GM18858 (cell line): ENCODE results near the gene RASGEF1C.
"Not testable (repeated sequence)": the region's sequence is repeated elsewhere in the genome, so short reads cannot be mapped to it uniquely, and the experiment has no call there.

ENCODE experiments used
- ATAC-seq: cut with Tn5 transposase; IDR thresholded peaks from one replicate; pipeline ENCODE4 v1.9.1; 2021; ENCODE audit not compliant: unreplicated experiment

RASGEF1C gene

GRCh38 chr5:180138214-180138975 lies 70.6 kb downstream of the RASGEF1C start:
- ATAC-seq = no peak

DNA sequence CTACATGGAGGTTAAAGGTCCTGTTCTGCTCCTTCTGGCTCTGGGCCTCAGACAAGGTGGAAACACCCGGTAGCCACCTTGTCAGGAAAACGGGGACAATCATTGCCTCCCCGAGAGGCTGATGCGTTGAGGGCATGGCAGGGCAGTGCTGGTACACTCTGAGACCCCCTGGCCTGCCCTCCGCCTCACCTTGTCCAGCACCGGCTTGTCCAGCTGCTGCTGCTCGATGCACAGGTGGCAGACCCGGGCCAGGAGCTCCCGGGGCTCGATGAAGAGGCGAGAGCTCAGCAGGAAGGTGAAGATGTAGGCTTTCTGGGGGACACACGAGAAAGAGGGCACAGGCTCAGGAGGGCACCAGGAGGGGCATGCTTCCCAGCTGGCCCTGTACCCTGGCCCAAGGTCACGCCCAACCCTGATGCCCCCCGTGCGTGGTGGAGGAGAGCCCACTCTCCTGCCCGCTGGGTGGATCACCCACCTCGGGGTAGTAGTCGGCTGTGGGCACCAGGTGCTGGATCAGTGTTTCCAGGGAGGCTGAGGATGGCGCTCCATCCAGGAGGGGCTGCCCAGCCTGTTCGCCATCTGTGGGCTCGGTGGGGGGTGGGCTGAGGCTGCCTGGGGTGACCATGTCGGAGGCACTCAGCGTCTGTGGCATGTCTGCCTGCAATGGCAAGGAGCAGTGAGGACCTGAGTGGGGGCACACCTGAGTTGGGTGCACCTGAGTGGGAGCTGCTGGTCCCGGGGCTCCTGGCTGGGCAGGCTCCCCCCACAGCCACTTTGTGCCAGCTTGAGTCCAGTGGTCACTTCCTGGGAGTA lies 71.4 kb downstream of the RASGEF1C start:
- no peak for ATAC-seq

- ATAC-seq = no peak
Observed at GRCh38 chr5:180136630-180137381, 72.2 kb downstream of the RASGEF1C start.

DNA sequence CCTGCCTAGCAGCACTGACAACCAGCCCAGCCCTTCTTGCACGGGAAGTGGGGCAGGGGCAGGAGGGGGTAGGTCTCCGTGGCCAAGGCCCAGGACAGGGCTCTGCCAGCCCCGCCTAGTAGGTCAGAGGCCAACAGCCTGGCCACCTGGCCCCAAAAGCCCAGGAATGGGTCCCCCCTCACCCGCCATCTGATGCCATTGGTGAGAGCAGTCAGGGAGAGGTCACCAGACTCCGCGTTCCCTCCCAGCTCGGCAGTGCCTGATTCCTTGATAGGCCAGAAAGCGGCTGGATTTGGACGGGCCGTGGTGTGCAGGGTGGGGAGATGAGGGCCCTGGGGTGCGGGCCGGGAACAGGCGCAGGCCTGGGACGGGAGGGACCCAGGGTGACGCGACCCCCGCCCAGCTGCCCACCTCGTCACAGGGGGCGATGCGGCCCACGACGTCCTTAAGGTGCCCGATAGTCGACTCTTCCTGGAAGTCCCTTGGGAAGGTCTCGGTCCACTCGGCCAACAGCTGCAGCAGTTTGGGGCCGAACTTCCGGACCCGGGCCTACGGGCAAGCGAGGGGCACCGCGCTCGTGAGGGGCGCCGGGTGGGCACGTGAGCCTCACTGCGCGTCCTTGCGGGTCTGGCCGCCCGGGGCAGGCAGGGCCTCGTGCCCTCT lies 72.9 kb downstream of the RASGEF1C start:
- no peak for ATAC-seq

DNA sequence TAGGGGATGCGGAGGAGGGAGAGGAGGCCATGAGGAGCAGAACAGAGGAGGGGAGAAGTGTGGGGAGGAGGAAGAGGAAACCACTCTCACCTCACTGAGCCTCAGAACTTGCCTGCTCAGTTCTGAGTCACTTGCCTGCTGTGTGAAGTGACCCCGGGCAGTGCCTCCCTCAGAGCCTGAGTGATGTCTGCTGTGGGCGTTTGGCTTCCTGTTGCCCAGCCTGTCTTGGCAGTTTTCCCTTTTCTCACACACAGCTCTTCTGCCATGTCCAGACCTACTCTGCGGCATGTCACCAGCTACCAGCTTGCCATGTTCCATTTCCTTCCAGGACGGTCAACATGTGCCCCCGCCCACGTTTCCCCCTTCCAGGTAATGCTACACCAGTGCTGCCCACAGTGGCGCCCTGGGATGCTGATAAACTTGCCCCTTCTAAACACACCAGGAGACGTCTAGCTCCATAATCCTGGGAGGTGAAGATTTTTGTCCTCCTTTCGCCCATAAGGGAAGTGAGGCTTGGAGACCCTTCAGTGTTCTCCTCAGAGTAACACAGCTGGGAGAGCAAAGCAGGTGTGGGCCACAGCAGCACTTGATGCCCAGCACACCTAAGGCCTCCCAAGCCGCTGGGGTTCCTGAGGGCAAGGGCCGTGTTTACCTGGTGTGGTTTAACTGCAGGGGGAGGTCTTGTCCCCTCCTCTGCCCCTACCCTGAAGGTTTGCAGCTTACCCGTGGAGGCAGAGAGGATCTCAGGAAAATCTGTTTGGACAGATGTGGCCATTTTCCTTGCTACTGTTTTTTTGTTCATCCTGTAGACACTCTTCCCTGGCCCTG lies 73.7 kb downstream of the RASGEF1C start:
- no peak for ATAC-seq

DNA sequence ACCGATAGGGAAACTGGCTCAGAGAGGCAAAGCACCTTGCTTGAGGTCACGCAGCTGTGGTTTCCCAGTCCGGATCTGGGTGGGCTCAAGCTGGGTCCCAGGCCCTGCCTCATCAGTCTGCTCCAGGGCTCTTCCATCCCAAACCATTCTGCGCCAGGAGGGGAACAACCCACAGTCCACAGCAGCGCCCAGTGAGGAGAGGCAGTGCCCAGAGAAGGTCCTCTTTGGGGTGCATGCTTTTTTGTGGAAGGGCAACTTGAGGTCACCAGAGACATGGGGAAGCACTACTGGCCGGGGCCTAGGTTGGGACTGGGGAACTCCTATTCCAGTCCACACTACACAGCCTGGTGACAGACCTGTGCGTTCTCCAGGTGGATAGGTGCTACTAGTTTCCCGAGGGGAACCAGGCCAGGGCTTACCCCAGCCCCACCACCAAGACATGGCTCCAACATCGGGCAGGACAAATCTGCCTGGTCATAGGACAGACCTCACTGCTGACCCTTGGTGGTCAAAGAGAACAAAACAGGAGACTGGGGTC lies 75.0 kb downstream of the RASGEF1C start:
- no peak for ATAC-seq

GRCh38 chr5:180133551-180133950 lies 75.5 kb downstream of the RASGEF1C start:
- ATAC-seq = no peak

GRCh38 chr5:180133060-180133459 lies 76.0 kb downstream of the RASGEF1C start:
- ATAC-seq = no peak

GRCh38 chr5:180130876-180131740 lies 77.9 kb downstream of the RASGEF1C start:
- ATAC-seq = no peak

DNA sequence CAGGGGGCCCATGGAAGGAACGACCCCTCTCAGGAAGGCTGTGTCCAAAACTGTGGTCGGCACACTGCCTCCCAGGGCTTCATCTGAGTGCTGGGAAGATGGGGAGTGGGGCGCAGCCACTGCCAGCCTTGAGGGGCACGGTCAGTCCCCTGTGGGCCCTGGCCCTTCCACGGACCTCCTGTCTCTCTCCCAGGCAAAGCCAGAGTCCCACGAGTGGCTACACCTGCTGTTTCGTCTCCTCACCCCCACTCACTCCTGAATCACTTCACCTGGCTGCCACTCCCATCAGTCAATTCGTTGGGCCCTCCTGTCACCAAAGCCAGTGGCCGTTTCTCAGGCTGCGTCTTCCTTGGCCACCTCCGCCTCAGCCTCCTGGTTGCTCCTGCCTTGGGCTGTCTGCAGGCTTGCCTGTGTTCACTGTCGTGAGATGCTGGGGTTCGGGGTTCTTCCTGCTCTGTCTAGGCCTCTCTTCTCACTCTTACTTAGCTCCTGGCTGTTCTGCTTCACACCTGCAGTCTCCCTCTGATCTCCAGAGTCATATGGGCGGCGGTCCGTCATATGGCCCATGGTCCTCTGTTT lies 78.6 kb downstream of the RASGEF1C start:
- ATAC-seq = no peak

DNA sequence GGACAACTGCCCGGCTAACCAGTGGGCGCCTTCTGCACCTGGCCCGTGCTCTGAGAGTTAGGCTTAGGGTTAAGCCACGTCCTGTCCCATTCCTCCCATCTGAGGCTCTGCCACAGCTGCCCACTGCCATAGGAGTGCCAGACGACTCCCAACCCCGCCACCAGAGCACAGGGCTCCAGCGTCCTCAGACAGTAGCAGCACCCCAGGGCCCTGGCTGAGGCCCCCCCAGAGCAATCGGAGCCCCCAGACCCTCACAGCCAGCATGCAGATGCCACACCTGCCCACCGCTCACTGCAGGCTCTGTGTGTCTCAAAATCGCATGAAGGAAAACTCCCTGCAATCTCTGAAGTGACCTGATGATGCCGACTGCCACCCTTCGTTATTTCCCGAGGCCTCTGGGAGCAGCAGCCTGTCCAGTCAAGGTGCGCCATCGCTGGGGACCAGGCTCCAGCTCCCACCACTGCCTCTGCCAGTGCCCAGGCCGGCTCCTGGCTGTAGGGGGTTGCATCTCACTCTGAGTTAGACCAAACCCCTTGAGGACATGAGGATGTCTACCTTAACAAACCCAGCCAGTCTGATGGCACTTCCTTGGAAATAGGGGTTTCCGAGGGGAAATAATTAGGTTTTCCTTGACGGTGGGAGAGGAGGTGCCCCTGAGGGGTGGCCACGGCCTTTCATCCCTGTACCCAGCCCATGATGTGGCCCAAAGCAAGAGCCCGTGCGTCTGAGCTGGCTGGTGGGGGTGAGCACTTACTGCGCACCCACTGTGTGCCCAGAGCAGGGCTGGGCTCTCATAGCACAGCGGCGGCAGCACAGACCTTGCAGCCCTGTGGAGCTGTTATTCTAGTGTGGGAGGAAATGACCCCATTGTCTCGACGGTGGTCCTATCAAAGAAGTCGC lies 79.5 kb downstream of the RASGEF1C start:
- no peak for ATAC-seq

DNA sequence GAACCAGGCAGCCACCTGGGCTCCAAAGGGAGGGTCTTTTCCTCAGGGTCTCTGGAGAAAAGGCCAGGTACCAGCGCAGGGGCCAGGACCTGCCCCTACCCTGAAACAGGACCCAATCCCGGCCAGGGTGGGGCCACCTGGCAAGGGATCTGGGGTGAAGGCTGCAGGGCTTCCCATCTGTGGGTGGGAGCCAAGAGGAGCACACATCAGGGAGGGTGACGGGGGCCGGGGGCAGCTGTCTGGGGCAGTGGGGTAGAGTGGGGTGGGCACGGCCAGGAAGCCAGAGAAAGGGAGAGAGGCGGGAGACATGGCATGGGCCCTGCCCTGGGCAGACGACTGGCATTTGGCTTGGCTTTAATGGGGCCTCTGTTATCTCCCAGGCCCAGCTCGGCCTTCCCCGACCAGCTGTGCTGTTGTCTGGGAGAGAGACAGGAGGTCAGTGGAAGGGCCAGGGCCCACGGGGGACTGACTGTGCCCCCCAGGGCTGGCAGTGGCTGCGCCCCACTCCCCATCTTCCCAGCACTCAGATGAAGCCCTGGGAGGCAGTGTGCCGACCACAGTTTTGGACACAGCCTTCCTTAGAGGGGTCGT lies 80.2 kb downstream of the RASGEF1C start:
- ATAC-seq = no peak

DNA sequence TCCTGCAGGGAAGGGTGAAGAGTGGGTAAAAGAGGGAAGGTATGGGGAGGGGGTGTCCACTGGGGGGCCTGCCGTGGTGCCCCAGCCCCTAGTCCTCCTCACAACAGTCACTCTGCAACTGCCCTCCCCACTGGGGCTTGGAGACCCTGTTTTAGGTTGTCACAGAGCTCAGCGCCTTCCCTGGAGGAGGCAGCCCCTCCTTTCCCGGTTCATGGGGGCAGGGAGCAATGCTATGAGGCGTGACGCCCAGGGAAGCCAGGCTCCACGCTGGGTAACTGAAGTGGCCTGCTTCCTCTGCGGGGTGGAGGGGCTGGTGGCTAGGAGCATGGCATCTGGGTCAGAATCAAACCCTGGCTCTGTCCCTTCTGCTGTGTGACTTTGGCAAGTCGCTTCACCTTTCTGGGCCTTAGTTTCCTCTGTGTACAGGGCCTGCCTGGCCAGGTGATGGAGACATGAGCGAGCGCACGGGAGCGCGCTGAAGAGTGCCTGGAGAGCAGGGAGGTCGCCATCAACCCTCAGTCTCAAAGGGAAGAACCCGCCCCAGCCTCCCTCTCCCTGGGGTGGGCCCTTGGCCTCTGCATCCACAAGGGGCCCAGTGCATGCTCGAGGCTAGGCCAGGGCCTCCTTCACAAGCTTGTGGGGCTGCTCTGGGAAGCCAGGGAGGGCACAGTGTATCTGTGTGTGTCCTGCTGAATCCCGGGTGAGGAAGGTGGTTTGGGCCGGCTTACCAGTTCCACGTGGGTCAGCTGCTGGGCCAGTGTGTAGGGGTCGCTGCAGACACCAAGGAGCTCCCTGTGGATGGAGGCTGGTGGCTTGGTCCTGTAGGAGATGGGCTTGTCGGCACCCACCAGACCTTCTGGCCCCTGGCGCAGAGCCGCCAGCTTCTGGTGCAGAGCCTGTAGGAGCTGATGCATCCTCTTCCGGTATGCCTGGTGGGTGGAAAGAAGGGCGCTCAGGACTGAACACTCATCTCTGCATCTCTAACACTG lies 81.0 kb downstream of the RASGEF1C start:
- ATAC-seq = no peak

DNA sequence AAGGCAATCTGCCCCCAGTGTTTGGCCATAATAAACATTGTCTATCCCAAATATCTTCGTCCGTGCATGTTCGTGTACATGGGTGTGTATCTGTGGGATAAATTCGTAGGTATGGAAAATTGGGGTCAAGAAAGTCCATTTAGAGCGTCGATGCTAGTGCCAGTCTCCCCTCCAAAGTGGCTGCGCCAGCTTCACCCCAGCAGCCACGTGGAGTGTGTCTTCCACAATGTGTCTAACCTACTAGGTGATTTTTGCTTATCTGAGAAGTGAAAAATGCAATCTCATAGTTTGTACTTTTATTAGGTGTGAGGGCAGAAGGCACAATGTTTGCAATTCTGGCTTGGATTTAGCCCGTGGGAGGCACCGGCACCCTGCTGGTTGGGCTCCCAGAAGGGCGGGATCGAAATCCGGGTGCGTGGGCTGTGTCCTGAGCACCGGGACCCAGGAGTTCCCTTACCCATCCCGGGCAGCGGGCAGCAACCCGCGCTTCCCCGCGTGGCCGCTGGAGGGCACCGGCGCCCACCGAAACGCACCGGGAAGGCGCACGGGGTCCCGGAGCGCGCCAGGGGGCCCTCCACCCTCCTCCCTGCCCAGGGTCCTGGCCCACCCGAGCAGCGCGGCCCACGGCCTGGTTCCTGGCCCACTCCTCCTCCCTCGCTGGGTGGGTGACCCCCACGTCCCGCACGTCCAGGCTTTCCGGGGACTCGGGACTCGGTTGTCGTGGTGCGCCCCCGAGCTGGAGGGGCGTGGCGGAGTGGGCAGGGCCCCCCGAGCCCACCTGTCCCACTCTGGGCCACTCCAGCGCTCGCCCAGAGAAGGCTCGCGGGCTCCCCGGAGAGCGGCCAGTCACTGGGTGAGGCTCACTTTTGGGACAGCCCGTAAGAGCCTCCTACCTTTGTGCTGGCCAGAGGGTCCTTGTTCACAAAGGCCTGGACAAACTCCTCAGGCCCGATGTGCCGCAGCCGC lies 82.0 kb downstream of the RASGEF1C start:
- ATAC-seq = no peak

GRCh38 chr5:180126156-180126555 lies 82.9 kb downstream of the RASGEF1C start:
- ATAC-seq = not testable (repeated sequence)
